Fibroblast of the aortic adventitia (primary cell): Measurements from ENCODE around the gene DMD. TPM values are rescaled to one million over a fixed set of nuclear protein-coding genes. Genes with fewer than 3 reads are reported as not detected.
A peak's percentile ranks its signal among the peaks of the same experiment; 100 is the strongest.
"Not testable (repeated sequence)": the region's sequence is repeated elsewhere in the genome, so short reads cannot be mapped to it uniquely, and the experiment has no call there.

ENCODE experiments used
- DNase-seq: peaks from one replicate; pipeline ENCODE4 v3.0.0-alpha.2; 2010; ENCODE audit warnings: low read depth
- H3K4me3 ChIP-seq: 2 replicates; pipeline ENCODE4 v1.5.1; 2011; ENCODE audit warnings: low read depth, mild to moderate bottlenecking, control low read depth, low read length, moderate library complexity
- total RNA-seq: library from RNA; depleted of rRNA; stranded (reverse); fragments of >200 nt; gene quantifications from 2 replicates; pipeline ENCODE4 v1.2.3, GENCODE V29; 2012; ENCODE audit warnings: low replicate concordance
- TF ChIP-seq, protein P1 (sequence below): IDR thresholded peaks from 2 replicates; pipeline ENCODE4 v1.5.1; 2011; ENCODE audit warnings: mild to moderate bottlenecking, low read length, control low read depth, inconsistent platforms; ENCODE audit not compliant: insufficient read depth

Gene DMD
- total RNA-seq, 1 donor, result 10.3 TPM

DNA sequence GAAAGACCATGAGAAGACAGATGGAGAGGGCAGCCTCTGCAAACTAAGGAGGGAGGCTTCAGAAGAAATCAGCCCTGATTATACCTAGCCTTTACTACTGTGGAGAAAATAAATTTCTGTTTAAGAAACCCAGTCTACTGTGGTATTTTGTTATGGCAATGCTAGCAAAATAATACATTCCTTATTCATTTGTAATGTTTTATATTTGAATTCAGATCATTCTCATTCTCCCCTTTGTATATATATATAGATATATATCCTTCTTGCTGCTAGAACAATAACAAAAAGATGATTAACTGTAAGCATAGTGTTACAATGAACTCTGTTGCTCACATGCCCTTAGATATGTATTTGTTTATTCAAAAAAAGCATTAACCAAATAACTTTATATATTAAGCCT is 22.5 kb downstream of the DMD start:
- TF ChIP-seq, protein P1, sequence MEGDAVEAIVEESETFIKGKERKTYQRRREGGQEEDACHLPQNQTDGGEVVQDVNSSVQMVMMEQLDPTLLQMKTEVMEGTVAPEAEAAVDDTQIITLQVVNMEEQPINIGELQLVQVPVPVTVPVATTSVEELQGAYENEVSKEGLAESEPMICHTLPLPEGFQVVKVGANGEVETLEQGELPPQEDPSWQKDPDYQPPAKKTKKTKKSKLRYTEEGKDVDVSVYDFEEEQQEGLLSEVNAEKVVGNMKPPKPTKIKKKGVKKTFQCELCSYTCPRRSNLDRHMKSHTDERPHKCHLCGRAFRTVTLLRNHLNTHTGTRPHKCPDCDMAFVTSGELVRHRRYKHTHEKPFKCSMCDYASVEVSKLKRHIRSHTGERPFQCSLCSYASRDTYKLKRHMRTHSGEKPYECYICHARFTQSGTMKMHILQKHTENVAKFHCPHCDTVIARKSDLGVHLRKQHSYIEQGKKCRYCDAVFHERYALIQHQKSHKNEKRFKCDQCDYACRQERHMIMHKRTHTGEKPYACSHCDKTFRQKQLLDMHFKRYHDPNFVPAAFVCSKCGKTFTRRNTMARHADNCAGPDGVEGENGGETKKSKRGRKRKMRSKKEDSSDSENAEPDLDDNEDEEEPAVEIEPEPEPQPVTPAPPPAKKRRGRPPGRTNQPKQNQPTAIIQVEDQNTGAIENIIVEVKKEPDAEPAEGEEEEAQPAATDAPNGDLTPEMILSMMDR, result no peak
- DNase-seq, result no peak
- no peak overlapping the region for H3K4me3 ChIP-seq

DNA sequence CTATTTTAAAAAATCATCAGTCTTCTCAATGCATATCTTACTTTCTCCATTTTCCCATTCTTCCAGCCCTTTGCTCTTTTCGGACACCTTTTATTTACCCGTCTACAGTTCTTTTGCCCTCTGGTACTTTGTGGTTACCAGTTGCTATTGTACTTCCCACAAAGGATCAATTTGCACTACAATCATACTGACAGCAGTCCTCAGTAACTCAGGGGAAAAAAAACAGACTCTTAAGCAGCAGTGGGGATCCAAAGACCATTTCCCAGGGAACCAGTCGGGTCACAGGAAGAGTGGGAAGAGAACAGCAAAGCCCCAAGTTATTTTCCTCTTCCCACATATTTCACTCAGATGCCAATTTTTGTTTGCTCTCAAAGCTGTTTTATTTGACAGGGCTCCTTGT is 23.1 kb downstream of the DMD start:
- TF ChIP-seq, protein P1, result no peak

DNA sequence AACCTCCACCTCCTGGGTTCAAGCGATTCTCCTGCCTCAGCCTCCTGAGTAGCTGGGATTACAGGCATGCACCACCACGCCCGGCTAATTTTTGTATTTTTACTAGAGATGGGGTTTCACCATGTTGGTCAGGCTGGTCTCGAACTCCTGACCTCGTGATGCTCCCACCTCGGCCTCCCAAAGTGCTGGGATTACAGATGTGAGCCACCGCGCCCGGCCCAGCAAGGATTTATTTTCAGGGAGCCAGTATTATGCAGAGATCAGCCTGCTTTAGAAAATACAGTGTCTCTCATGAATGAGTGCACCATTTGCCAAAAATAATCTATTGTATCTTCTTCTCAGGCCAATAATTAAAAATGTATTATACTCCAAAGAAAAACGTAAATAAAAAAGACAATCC is 26.5 kb downstream of the DMD start:
- not testable (repeated sequence) for DNase-seq, H3K4me3 ChIP-seq

More for the DNA sequence above, 23.1 kb downstream of the DMD start:
- DNase-seq, result no peak
- no peak overlapping the region for H3K4me3 ChIP-seq

DNA sequence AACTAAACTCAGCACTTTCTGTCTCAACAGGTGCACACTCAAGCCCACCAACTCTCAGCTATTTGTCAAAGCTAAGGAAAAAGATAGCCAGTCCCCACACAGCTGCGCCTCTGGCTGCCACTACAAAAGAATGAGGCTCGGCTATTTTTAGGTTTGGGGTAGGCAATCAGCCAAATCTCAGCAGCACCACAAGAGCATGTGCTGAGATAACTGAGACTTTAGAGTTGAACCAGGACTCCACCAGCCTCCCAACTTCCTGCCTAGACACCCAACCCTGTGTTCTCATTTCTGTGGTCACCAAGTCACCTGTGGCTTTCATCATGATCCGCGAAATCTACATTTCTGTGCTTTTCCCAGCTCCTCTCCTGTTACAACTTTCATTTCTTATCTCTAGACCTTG is 28.0 kb downstream of the DMD start:
- no peak overlapping the region for H3K4me3 ChIP-seq
- TF ChIP-seq, protein P1, result no peak
- peak; percentile 61 for DNase-seq

DNA sequence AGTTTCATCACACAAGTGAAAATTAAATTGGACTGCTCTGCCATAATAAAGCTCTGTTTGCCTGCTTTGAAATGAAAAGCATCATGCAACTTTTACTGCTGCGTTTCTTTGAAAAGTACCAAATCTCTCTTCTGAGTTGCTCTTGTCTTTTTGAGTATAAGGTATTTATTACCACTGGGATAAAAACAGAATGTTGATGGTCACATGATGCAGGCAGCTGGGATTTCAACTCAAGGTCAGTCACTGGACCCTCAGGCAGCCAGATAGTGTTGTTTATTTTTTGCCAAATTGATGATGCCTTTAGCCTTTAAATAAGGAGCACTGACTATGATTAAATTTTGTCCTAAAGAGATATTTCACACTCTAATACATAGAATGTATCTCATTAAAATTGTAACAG is 32.7 kb downstream of the DMD start:
- H3K4me3 ChIP-seq, result no peak overlapping the region
- DNase-seq, result no peak
- TF ChIP-seq, protein P1, result no peak

DNA sequence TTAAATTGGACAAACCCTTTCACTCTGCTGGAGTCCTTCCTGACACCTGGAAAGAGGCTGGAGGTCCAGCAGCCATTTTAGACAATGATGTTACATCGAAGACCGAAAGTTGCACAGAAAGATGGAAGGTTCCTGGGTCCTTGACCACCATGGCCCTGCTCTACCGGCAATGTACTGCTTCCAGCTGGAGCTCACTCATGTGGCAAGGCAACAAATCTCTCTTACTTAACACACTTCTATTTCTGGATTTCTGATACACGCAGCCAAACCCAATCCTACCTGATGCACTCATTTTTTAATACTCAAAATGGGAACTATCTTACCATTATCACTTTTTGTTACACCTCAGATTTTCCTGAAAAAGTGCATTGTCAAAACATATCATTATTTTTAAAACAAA is 33.1 kb downstream of the DMD start:
- TF ChIP-seq, protein P1, result no peak
- DNase-seq, result no peak
- no peak overlapping the region for H3K4me3 ChIP-seq

DNA sequence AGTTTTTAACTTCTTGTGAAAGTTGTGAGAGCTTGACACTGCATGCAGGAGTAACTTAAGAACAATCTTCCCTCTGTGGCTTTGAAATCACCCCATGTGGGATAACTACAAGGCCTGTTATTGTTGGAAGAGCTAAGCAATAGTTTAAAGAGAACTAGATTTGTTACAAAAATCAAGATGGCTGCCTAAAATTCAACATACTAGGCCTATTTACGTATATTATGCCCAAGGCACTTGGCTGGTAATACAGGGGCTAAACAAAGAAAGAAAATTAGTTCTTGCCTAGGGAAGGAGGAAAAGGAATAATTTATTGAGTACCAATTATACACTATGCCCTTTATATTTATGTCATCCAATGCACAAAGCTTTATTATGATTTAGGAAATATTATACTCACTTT is 36.1 kb downstream of the DMD start:
- no peak overlapping the region for H3K4me3 ChIP-seq
- TF ChIP-seq, protein P1, result no peak
- no peak for DNase-seq
